Liver (tissue), 3 donors: ENCODE measurements around the gene MICAL2.

Experiments
- HNF4G ChIP-seq: IDR thresholded peaks from 2 replicates; pipeline ENCODE4 v1.6.1; 2016; ENCODE audit warnings: antibody characterized with exemption
- TF ChIP-seq, protein P1 (sequence below): fragments of 150-350 bp; IDR thresholded peaks from 2 replicates; pipeline ENCODE4 v1.5.1; 2017; ENCODE audit warnings: improper control_type of control experiment, low read depth, low read length; ENCODE audit not compliant: missing input control
- TF ChIP-seq, protein P2 (sequence below): IDR thresholded peaks from 2 replicates; pipeline ENCODE4 v1.6.1; 2016; ENCODE audit warnings: antibody characterized with exemption
- donor health status: healthy.
- donor health status: healthy.

DNA sequence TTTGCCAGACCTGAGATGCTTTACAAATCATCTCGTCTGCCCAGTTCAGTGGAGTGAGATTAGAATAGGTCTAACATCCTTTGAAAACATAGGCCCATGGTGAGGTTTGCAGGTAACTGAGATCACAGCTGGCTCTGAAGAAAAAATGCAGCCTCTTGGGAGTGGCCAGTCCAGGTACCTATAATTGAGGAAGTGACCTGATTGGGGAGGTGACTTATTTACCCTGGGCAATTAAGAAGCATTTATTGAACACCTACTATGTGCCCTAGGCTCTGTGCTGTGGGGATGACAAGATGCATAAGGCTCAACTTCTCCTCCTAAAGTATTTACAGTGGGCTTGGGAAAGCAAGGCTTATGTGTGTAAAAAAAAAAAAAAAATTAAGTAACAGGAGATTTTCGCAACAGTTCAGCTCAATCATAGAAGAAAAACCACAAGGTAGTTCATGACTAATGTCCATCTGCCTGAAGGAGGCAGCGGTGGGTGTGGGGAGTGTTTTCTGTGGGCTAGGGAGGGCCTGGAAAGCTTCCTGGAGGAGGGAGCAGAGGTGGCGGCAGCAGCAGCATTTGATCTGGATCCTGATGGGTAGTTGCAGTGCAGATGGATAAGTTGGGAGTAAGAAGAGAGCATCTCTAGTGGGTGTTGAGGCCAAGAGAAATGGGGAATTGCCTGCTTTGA, 16.1 kb downstream of the MICAL2 start:
- TF ChIP-seq, protein P1, sequence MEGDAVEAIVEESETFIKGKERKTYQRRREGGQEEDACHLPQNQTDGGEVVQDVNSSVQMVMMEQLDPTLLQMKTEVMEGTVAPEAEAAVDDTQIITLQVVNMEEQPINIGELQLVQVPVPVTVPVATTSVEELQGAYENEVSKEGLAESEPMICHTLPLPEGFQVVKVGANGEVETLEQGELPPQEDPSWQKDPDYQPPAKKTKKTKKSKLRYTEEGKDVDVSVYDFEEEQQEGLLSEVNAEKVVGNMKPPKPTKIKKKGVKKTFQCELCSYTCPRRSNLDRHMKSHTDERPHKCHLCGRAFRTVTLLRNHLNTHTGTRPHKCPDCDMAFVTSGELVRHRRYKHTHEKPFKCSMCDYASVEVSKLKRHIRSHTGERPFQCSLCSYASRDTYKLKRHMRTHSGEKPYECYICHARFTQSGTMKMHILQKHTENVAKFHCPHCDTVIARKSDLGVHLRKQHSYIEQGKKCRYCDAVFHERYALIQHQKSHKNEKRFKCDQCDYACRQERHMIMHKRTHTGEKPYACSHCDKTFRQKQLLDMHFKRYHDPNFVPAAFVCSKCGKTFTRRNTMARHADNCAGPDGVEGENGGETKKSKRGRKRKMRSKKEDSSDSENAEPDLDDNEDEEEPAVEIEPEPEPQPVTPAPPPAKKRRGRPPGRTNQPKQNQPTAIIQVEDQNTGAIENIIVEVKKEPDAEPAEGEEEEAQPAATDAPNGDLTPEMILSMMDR, result no peak
- TF ChIP-seq, protein P2, sequence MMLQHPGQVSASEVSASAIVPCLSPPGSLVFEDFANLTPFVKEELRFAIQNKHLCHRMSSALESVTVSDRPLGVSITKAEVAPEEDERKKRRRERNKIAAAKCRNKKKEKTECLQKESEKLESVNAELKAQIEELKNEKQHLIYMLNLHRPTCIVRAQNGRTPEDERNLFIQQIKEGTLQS, result no peak
- no peak for TF ChIP-seq HNF4G
